Activated T-helper 17 cell treated with anti-CD3 and anti-CD28 coated beads, Interleukin-2, amount 50 U/mL, for 72 hours (primary cell): Measurements from ENCODE around the gene KCNG2. TPM values are rescaled to one million over a fixed set of nuclear protein-coding genes. Genes with fewer than 3 reads are reported as not detected.

Source experiments
- ATAC-seq: fragments of 150-1000 bp; cut with Tn5 transposase; replicated peaks from 2 replicates; pipeline ENCODE4 v1.10.0; 2021; ENCODE audit warnings: mild to moderate bottlenecking, moderate library complexity
- H3K27ac Mint-ChIP-seq: one replicate; pipeline ENCODE4 v1.8.0; 2022; ENCODE audit warnings: mixed read lengths
- H3K27me3 Mint-ChIP-seq: one replicate; pipeline ENCODE4 v1.8.0; 2022; ENCODE audit warnings: mixed read lengths
- H3K36me3 Mint-ChIP-seq: one replicate; pipeline ENCODE4 v1.8.0; 2022; ENCODE audit warnings: low read depth, mild to moderate bottlenecking, mixed read lengths
- H3K4me1 Mint-ChIP-seq: one replicate; pipeline ENCODE4 v1.8.0; 2022; ENCODE audit warnings: mixed read lengths
- H3K4me3 Mint-ChIP-seq: one replicate; pipeline ENCODE4 v1.8.0; 2022; ENCODE audit warnings: mild to moderate bottlenecking, mixed read lengths
- H3K9me3 Mint-ChIP-seq: one replicate; pipeline ENCODE4 v1.8.0; 2022; ENCODE audit warnings: mixed read lengths
- total RNA-seq, 2 donors: library from RNA; stranded (reverse); gene quantifications; one replicate each; pipeline ENCODE4 v1.2.3, GENCODE V29; 2022

Gene KCNG2
- total RNA-seq, 2 donors from 2014 or later = not detected

- peaks cover 12% of the 10 kb centered on the region for H3K36me3 Mint-ChIP-seq
- no peak overlapping the region for H3K4me3 Mint-ChIP-seq
- no peaks in the 10 kb centered on the region for H3K9me3 Mint-ChIP-seq
- no peak for ATAC-seq
- H3K4me1 Mint-ChIP-seq = no peaks in the 10 kb centered on the region
- no peaks in the 10 kb centered on the region for H3K27me3 Mint-ChIP-seq
- H3K27ac Mint-ChIP-seq = no peak overlapping the region
Measured at GRCh38 chr18:79916546-79917168, 118.9 kb downstream of the KCNG2 start.

GRCh38 chr18:79917169-79917852 lies 119.6 kb downstream of the KCNG2 start:
- Mint-ChIP-seq H3K4me1 (no peaks in the 10 kb centered on the region), H3K36me3 (peaks cover 12% of the 10 kb centered on the region), H3K4me3 (no peak overlapping the region), H3K9me3 (no peaks in the 10 kb centered on the region), H3K27ac (no peak overlapping the region), H3K27me3 (no peaks in the 10 kb centered on the region)
- no peak for ATAC-seq

GRCh38 chr18:79917853-79918614 lies 120.3 kb downstream of the KCNG2 start:
- Mint-ChIP-seq H3K27ac (no peak overlapping the region), H3K36me3 (peaks cover 12% of the 10 kb centered on the region), H3K4me3 (no peak overlapping the region), H3K27me3 (no peaks in the 10 kb centered on the region), H3K9me3 (no peaks in the 10 kb centered on the region), H3K4me1 (no peaks in the 10 kb centered on the region)
- ATAC-seq = no peak

- no peaks in the 10 kb centered on the region for H3K27me3 Mint-ChIP-seq
- H3K9me3 Mint-ChIP-seq = no peaks in the 10 kb centered on the region
- H3K36me3 Mint-ChIP-seq = peaks cover 12% of the 10 kb centered on the region
- H3K4me3 Mint-ChIP-seq = no peak overlapping the region
- no peak for ATAC-seq
- H3K27ac Mint-ChIP-seq = no peak overlapping the region
- no peaks in the 10 kb centered on the region for H3K4me1 Mint-ChIP-seq
Measured at GRCh38 chr18:79918615-79919011, 120.9 kb downstream of the KCNG2 start.

GRCh38 chr18:79919089-79919488 lies 121.4 kb downstream of the KCNG2 start:
- Mint-ChIP-seq H3K36me3 (peaks cover 16% of the 10 kb centered on the region), H3K27ac (no peak overlapping the region), H3K9me3 (no peaks in the 10 kb centered on the region), H3K27me3 (no peaks in the 10 kb centered on the region), H3K4me1 (no peaks in the 10 kb centered on the region), H3K4me3 (no peak overlapping the region)
- no peak for ATAC-seq

- Mint-ChIP-seq H3K4me3 (no peak overlapping the region), H3K36me3 (peaks cover 17% of the 10 kb centered on the region), H3K4me1 (no peaks in the 10 kb centered on the region), H3K27me3 (no peaks in the 10 kb centered on the region), H3K27ac (no peak overlapping the region), H3K9me3 (no peaks in the 10 kb centered on the region)
- ATAC-seq = no peak
Measured at GRCh38 chr18:79921984-79922965, 124.5 kb downstream of the KCNG2 start.

- no peaks in the 10 kb centered on the region for H3K9me3 Mint-ChIP-seq
- peaks cover 16% of the 10 kb centered on the region for H3K36me3 Mint-ChIP-seq
- no peak for ATAC-seq
- H3K27ac Mint-ChIP-seq = no peak overlapping the region
- H3K4me3 Mint-ChIP-seq = no peak overlapping the region
- H3K4me1 Mint-ChIP-seq = no peaks in the 10 kb centered on the region
- no peaks in the 10 kb centered on the region for H3K27me3 Mint-ChIP-seq
Measured at GRCh38 chr18:79922971-79923411, 125.3 kb downstream of the KCNG2 start.

GRCh38 chr18:79923896-79924585 lies 126.3 kb downstream of the KCNG2 start:
- no peak for ATAC-seq
- no peaks in the 10 kb centered on the region for H3K27me3 Mint-ChIP-seq
- H3K4me1 Mint-ChIP-seq = peaks cover 2% of the 10 kb centered on the region
- no peak overlapping the region for H3K27ac Mint-ChIP-seq
- H3K9me3 Mint-ChIP-seq = peaks cover 3% of the 10 kb centered on the region
- peaks cover 23% of the 10 kb centered on the region for H3K36me3 Mint-ChIP-seq
- H3K4me3 Mint-ChIP-seq = no peak overlapping the region

- no peak overlapping the region for H3K27ac Mint-ChIP-seq
- no peak for ATAC-seq
- H3K9me3 Mint-ChIP-seq = peaks cover 11% of the 10 kb centered on the region
- no peak overlapping the region for H3K4me3 Mint-ChIP-seq
- H3K36me3 Mint-ChIP-seq = peaks cover 34% of the 10 kb centered on the region
- no peaks in the 10 kb centered on the region for H3K27me3 Mint-ChIP-seq
- peaks cover 4% of the 10 kb centered on the region for H3K4me1 Mint-ChIP-seq
Measured at GRCh38 chr18:79924814-79925731, 127.3 kb downstream of the KCNG2 start.

GRCh38 chr18:79926306-79926705 lies 128.6 kb downstream of the KCNG2 start:
- ATAC-seq = no peak
- Mint-ChIP-seq H3K27me3 (no peaks in the 10 kb centered on the region), H3K27ac (no peak overlapping the region), H3K9me3 (peaks cover 14% of the 10 kb centered on the region), H3K36me3 (peaks cover 42% of the 10 kb centered on the region), H3K4me3 (no peak overlapping the region), H3K4me1 (peaks cover 4% of the 10 kb centered on the region)

GRCh38 chr18:79926715-79927606 lies 129.2 kb downstream of the KCNG2 start:
- no peak overlapping the region for H3K27ac Mint-ChIP-seq
- peaks cover 4% of the 10 kb centered on the region for H3K4me1 Mint-ChIP-seq
- H3K9me3 Mint-ChIP-seq = peaks cover 16% of the 10 kb centered on the region
- no peak for ATAC-seq
- H3K4me3 Mint-ChIP-seq = no peak overlapping the region
- H3K36me3 Mint-ChIP-seq = peaks cover 48% of the 10 kb centered on the region
- H3K27me3 Mint-ChIP-seq = no peaks in the 10 kb centered on the region
